Left ventricle myocardium inferior (tissue), 1 donor: ENCODE results near the gene MGAT4C. TPM values are rescaled to one million over a fixed set of nuclear protein-coding genes. Genes with fewer than 3 reads are reported as not detected.

Experiments
- DNase-seq: peaks from one replicate; pipeline ENCODE4 v3.0.0-alpha.2; 2020
- H3K27ac ChIP-seq: fragments of 200-600 bp; replicated peaks from 2 replicates; pipeline ENCODE4 v1.8.0; 2021
- H3K27me3 ChIP-seq: fragments of 200-600 bp; 2 replicates; pipeline ENCODE4 v1.8.0; 2021; ENCODE audit warnings: low read depth
- H3K36me3 ChIP-seq: fragments of 200-600 bp; 2 replicates; pipeline ENCODE4 v1.8.0; 2021
- H3K4me1 ChIP-seq: fragments of 200-600 bp; 2 replicates; pipeline ENCODE4 v1.8.0; 2021
- H3K4me3 ChIP-seq: fragments of 200-600 bp; 2 replicates; pipeline ENCODE4 v1.8.0; 2021; ENCODE audit warnings: mild to moderate bottlenecking, moderate library complexity
- H3K9me3 ChIP-seq: fragments of 200-600 bp; replicated peaks from 2 replicates; pipeline ENCODE4 v1.8.0; 2021
- intact Hi-C: fragments of 100-400 bp; cut with micrococcal nuclease; formaldehyde crosslinking; loops from one replicate; pipeline ENCODE4 v1.11.0; 2022
- total RNA-seq: library from RNA; stranded (reverse); fragmentation: NEBNext Ultra II Directional; extraction: Animal tissue kit (Norgen Biotek cat#: 25700); gene quantifications from one replicate; pipeline ENCODE4 v1.2.1, GENCODE V29; 2021
- TF ChIP-seq, protein P1 (sequence below): fragments of 200-600 bp; IDR thresholded peaks from 2 replicates; pipeline ENCODE4 v1.8.0; 2021; ENCODE audit warnings: antibody characterized with exemption, mild to moderate bottlenecking, borderline replicate concordance
- donor health status: DM: no; HTN: yes; CAD: no; lungs with severe emphysema.

Gene MGAT4C
- total RNA-seq, 1 donor from 2014 or later: 5.4 TPM

DNA sequence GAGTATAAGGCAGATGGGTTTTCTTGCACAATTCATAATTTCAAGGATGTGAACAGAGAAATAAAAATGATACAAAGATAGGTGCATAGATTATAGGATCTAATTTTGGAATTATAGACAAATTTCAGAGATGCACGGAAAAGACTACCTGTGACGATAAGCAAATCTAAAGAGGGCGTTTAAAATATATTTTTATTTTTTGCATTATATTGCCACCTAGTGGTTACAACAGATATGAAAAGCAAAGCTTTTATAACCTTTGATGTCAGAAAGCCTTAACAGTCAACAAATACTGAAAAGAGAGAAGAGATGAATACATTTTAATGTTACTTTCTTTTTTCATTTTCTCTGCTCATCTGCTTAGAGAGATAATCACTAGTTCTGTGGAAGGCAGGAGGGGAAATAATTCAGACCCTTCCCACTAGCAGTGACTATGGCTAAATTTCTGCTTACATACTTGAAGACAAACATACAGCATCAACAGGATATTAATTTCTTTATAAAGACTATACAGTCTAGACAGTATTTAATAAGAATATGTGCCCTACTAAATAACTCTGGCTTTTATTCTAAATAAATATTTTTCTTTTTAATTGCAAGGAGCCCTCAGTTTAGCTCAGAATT lies 335.8 kb downstream of the MGAT4C start:
- Histone ChIP-seq H3K4me1 (no peaks in the 10 kb centered on the region), H3K4me3 (no peak overlapping the region), H3K36me3 (no peaks in the 10 kb centered on the region), H3K27ac (no peak overlapping the region), H3K9me3 (no peaks in the 10 kb centered on the region), H3K27me3 (no peaks in the 10 kb centered on the region)
- TF ChIP-seq, protein P1, sequence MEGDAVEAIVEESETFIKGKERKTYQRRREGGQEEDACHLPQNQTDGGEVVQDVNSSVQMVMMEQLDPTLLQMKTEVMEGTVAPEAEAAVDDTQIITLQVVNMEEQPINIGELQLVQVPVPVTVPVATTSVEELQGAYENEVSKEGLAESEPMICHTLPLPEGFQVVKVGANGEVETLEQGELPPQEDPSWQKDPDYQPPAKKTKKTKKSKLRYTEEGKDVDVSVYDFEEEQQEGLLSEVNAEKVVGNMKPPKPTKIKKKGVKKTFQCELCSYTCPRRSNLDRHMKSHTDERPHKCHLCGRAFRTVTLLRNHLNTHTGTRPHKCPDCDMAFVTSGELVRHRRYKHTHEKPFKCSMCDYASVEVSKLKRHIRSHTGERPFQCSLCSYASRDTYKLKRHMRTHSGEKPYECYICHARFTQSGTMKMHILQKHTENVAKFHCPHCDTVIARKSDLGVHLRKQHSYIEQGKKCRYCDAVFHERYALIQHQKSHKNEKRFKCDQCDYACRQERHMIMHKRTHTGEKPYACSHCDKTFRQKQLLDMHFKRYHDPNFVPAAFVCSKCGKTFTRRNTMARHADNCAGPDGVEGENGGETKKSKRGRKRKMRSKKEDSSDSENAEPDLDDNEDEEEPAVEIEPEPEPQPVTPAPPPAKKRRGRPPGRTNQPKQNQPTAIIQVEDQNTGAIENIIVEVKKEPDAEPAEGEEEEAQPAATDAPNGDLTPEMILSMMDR: peak; percentile 77
- intact Hi-C loops: loop anchor here (5.0 kb wide), 1 partner anchor 453 kb away; no protein-coding TSS in a partner anchor
- no peak for DNase-seq
